ENCODE results near the gene HFE.

HFE gene

GRCh38 chr6:26126394-26127235 is 39.4 kb downstream of the HFE start:
- Histone ChIP-seq H3K27ac (ENCODE audit: low read depth, low read length) (peak overlapping the region; percentile 94), H3K4me2 (ENCODE audit: low read depth, low read length, poor library complexity, severe bottlenecking) (peak overlapping the region; percentile 72), H2AFZ (ENCODE audit: low read depth, low read length, severe bottlenecking) (no peak overlapping the region), H4K20me1 (ENCODE audit: low read depth, low read length) (no peaks in the 10 kb centered on the region), H3K79me2 (ENCODE audit: insufficient read depth, low read length) (no peaks in the 10 kb centered on the region), H3F3A (ENCODE audit: insufficient read depth) (peaks cover 40% of the 10 kb centered on the region), H3K9me3 (ENCODE audit: insufficient read depth, low read length) (no peaks in the 10 kb centered on the region), H3K9ac (ENCODE audit: low read length) (peak overlapping the region; percentile 66), H3K4me3 (ENCODE audit: insufficient read depth, low read length, poor library complexity, severe bottlenecking) (peak overlapping the region; percentile 59), H3K27me3 (ENCODE audit: low read length) (no peaks in the 10 kb centered on the region), H3K36me3 (ENCODE audit: low read length) (no peaks in the 10 kb centered on the region), H3K9me2 (replicated peaks; ENCODE audit: insufficient read depth, low read length) (no peaks in the 10 kb centered on the region)
- no peak for TF ChIP-seq CTCF (IDR thresholded peaks at IDR 0.05; ENCODE audit: insufficient read depth, low read length, poor library complexity, severe bottlenecking)
- no peak for TF ChIP-seq EZH2phosphoT487 (conservative IDR thresholded peaks at IDR 0.05; ENCODE audit: low read length)

- no peaks in the 10 kb centered on the region for H4K20me1 ChIP-seq (ENCODE audit: low read depth, low read length)
- no peak overlapping the region for H3K4me3 ChIP-seq (ENCODE audit: insufficient read depth, low read length, poor library complexity, severe bottlenecking)
- H3K79me2 ChIP-seq (ENCODE audit: insufficient read depth, low read length): no peaks in the 10 kb centered on the region
Measured at GRCh38 chr6:26128013-26128771, 41.0 kb downstream of the HFE start.

GRCh38 chr6:26129656-26130055 is 42.4 kb downstream of the HFE start:
- Histone ChIP-seq H3K27me3 (ENCODE audit: low read length) (no peaks in the 10 kb centered on the region), H3K9me2 (replicated peaks; ENCODE audit: insufficient read depth, low read length) (no peaks in the 10 kb centered on the region), H2AFZ (ENCODE audit: low read depth, low read length, severe bottlenecking) (no peak overlapping the region), H4K20me1 (ENCODE audit: low read depth, low read length) (no peaks in the 10 kb centered on the region), H3K9ac (ENCODE audit: low read length) (no peak overlapping the region), H3K4me3 (ENCODE audit: insufficient read depth, low read length, poor library complexity, severe bottlenecking) (no peak overlapping the region), H3K27ac (ENCODE audit: low read depth, low read length) (no peak overlapping the region), H3K79me2 (ENCODE audit: insufficient read depth, low read length) (no peaks in the 10 kb centered on the region), H3K9me3 (ENCODE audit: insufficient read depth, low read length) (no peaks in the 10 kb centered on the region), H3K4me2 (ENCODE audit: low read depth, low read length, poor library complexity, severe bottlenecking) (no peak overlapping the region), H3K36me3 (ENCODE audit: low read length) (no peaks in the 10 kb centered on the region), H3F3A (ENCODE audit: insufficient read depth) (peaks cover 16% of the 10 kb centered on the region)
- TF ChIP-seq EZH2phosphoT487 (conservative IDR thresholded peaks at IDR 0.05; ENCODE audit: low read length) (no peak), CTCF (IDR thresholded peaks at IDR 0.05; ENCODE audit: insufficient read depth, low read length, poor library complexity, severe bottlenecking) (no peak)

More at GRCh38 chr6:26128013-26128771, 41.0 kb downstream of the HFE start:
- Histone ChIP-seq H3F3A (ENCODE audit: insufficient read depth) (peaks cover 27% of the 10 kb centered on the region), H3K9ac (ENCODE audit: low read length) (no peak overlapping the region), H3K9me2 (replicated peaks; ENCODE audit: insufficient read depth, low read length) (no peaks in the 10 kb centered on the region), H3K27me3 (ENCODE audit: low read length) (no peaks in the 10 kb centered on the region), H3K9me3 (ENCODE audit: insufficient read depth, low read length) (no peaks in the 10 kb centered on the region), H2AFZ (ENCODE audit: low read depth, low read length, severe bottlenecking) (no peak overlapping the region), H3K27ac (ENCODE audit: low read depth, low read length) (no peak overlapping the region), H3K36me3 (ENCODE audit: low read length) (no peaks in the 10 kb centered on the region), H3K4me2 (ENCODE audit: low read depth, low read length, poor library complexity, severe bottlenecking) (no peak overlapping the region)
- TF ChIP-seq CTCF (IDR thresholded peaks at IDR 0.05; ENCODE audit: insufficient read depth, low read length, poor library complexity, severe bottlenecking) (no peak), EZH2phosphoT487 (conservative IDR thresholded peaks at IDR 0.05; ENCODE audit: low read length) (no peak)

All from SU-DHL-6 (cell line).